ENCODE results near the gene RTN4R.

RTN4R gene

GRCh38 chr22:20302438-20303228, 34.5 kb upstream of the RTN4R start:
- Histone ChIP-seq H3K4me3 (ENCODE audit: low read depth, low read length) (no peak overlapping the region), H3K27me3 (ENCODE audit: control insufficient read depth, insufficient read depth, low read length) (no peaks in the 10 kb centered on the region), H3K4me1 (no peaks in the 10 kb centered on the region), H3K9me3 (ENCODE audit: control insufficient read depth, low read length) (no peaks in the 10 kb centered on the region), H3K9ac (no peak overlapping the region), H3K27ac (no peak overlapping the region), H3K79me2 (no peaks in the 10 kb centered on the region), H3K36me3 (ENCODE audit: control insufficient read depth, insufficient read depth, low read length) (no peaks in the 10 kb centered on the region), H2AFZ (no peak overlapping the region), H3K4me2 (ENCODE audit: low read length) (no peak overlapping the region)
- TF ChIP-seq, protein P1, sequence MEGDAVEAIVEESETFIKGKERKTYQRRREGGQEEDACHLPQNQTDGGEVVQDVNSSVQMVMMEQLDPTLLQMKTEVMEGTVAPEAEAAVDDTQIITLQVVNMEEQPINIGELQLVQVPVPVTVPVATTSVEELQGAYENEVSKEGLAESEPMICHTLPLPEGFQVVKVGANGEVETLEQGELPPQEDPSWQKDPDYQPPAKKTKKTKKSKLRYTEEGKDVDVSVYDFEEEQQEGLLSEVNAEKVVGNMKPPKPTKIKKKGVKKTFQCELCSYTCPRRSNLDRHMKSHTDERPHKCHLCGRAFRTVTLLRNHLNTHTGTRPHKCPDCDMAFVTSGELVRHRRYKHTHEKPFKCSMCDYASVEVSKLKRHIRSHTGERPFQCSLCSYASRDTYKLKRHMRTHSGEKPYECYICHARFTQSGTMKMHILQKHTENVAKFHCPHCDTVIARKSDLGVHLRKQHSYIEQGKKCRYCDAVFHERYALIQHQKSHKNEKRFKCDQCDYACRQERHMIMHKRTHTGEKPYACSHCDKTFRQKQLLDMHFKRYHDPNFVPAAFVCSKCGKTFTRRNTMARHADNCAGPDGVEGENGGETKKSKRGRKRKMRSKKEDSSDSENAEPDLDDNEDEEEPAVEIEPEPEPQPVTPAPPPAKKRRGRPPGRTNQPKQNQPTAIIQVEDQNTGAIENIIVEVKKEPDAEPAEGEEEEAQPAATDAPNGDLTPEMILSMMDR (IDR thresholded peaks at IDR 0.05) = no peak

DNA sequence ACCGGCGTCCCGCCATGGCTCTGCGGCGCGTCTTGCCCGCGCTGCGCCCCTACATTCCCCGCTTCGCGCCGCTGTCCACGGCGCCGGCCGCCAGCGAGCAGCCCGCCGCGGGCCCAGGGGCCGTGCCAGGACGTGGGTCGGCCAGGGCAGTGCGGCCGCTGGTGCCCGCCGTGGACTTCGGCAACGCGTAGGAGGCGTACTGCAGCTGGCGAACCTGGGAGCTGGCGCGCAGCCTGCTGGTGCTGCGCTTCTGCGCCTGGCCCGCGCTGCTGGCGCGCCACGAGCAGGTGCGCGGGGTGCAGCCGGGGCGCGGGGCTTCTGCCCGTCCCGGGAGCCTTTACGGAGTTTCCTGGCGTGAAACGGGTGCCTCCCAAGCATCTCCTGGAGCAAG, 31.6 kb upstream of the RTN4R start:
- peak overlapping the region; percentile 18 for H3K4me3 ChIP-seq (ENCODE audit: low read depth, low read length)

DNA sequence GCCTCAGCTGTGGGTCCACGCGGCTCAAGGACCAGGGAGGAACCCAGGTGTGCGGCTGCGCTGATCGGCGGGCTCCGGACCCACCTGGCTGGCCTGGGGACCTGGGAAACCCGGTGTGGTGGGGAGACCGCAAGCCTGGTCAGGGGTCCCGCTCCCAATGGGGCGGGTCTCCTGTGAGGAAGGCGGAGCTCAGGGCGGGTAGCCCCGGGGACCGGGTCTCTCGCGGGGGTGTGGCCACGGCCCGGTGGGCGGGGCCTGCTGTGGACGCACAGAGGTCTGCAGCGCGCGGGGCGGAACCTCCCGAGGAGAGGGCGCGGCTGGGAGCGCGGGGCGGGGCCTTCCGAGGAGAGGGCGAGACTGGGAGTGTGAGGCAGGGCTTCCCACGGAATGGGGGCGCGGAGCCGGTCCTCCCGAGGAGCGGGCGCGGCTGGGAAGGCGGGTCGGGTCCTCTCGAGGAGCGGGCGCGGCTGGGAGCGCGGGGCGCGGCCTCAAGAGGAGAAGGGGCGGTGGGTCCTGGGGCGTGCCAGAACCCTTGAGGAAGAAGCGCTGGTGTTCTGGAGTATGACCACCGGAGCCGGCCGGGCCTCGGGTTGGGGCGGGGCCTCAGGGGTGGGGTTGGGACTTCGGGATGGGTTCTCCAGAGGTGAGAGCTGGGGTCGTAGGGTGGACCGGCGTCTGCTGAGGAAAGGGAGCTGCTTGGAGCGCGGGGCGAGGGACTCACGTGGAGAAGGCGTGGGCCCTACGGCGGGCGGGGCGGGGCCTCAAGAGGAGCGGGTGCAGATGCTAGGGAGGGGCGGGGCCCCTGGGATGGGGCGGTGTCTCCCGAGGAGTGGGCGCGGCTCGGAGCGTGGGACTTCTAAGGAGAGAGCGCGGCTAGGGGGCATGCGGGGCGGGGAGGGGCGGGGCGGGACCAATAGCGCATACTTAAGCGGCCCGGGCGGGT, 31.0 kb upstream of the RTN4R start:
- Histone ChIP-seq H3K79me2 (no peaks in the 10 kb centered on the region), H3K4me1 (no peaks in the 10 kb centered on the region), H3K27me3 (ENCODE audit: control insufficient read depth, insufficient read depth, low read length) (no peaks in the 10 kb centered on the region), H3K36me3 (ENCODE audit: control insufficient read depth, insufficient read depth, low read length) (no peaks in the 10 kb centered on the region), H3K4me3 (ENCODE audit: low read depth, low read length) (peak overlapping the region; percentile 56), H3K4me2 (ENCODE audit: low read length) (peak overlapping the region; percentile 88), H2AFZ (peak overlapping the region; percentile 79), H3K9me3 (ENCODE audit: control insufficient read depth, low read length) (no peaks in the 10 kb centered on the region), H3K9ac (no peak overlapping the region), H3K27ac (no peak overlapping the region)
- TF ChIP-seq, protein P1 (IDR thresholded peaks at IDR 0.05) = no peak

More for the DNA sequence above, 31.6 kb upstream of the RTN4R start:
- Histone ChIP-seq H3K4me2 (ENCODE audit: low read length) (peak overlapping the region; percentile 88), H3K27ac (no peak overlapping the region), H3K9me3 (ENCODE audit: control insufficient read depth, low read length) (no peaks in the 10 kb centered on the region), H3K4me1 (no peaks in the 10 kb centered on the region), H3K27me3 (ENCODE audit: control insufficient read depth, insufficient read depth, low read length) (no peaks in the 10 kb centered on the region), H3K36me3 (ENCODE audit: control insufficient read depth, insufficient read depth, low read length) (no peaks in the 10 kb centered on the region), H2AFZ (peak overlapping the region; percentile 64), H3K79me2 (no peaks in the 10 kb centered on the region), H3K9ac (no peak overlapping the region)
- TF ChIP-seq, protein P1 (IDR thresholded peaks at IDR 0.05) = no peak

GRCh38 chr22:20298110-20298802, 30.1 kb upstream of the RTN4R start:
- peak overlapping the region; percentile 56 for H3K4me3 ChIP-seq (ENCODE audit: low read depth, low read length)
- no peaks in the 10 kb centered on the region for H3K4me1 ChIP-seq
- H2AFZ ChIP-seq = peak overlapping the region; percentile 79
- H3K9me3 ChIP-seq (ENCODE audit: control insufficient read depth, low read length) = no peaks in the 10 kb centered on the region
- no peak overlapping the region for H3K27ac ChIP-seq
- H3K27me3 ChIP-seq (ENCODE audit: control insufficient read depth, insufficient read depth, low read length) = no peaks in the 10 kb centered on the region
- H3K4me2 ChIP-seq (ENCODE audit: low read length) = peak overlapping the region; percentile 88
- H3K9ac ChIP-seq = no peak overlapping the region
- H3K79me2 ChIP-seq = no peaks in the 10 kb centered on the region
- H3K36me3 ChIP-seq (ENCODE audit: control insufficient read depth, insufficient read depth, low read length) = no peaks in the 10 kb centered on the region
- TF ChIP-seq, protein P1 (IDR thresholded peaks at IDR 0.05) = no peak

Data from parathyroid adenoma (tissue), 2 donors.